Measurements from ENCODE around the gene ELF1. TPM values are rescaled to one million over a fixed set of nuclear protein-coding genes. Genes with fewer than 3 reads are reported as not detected.

Gene ELF1
- total and polyA plus RNA-seq, 10 of the 15 experiments (the other 5 are each of a cell fraction or from before 2014, with no cell fraction given): 43.3 to 97.6 (median 55.7) TPM

DNA sequence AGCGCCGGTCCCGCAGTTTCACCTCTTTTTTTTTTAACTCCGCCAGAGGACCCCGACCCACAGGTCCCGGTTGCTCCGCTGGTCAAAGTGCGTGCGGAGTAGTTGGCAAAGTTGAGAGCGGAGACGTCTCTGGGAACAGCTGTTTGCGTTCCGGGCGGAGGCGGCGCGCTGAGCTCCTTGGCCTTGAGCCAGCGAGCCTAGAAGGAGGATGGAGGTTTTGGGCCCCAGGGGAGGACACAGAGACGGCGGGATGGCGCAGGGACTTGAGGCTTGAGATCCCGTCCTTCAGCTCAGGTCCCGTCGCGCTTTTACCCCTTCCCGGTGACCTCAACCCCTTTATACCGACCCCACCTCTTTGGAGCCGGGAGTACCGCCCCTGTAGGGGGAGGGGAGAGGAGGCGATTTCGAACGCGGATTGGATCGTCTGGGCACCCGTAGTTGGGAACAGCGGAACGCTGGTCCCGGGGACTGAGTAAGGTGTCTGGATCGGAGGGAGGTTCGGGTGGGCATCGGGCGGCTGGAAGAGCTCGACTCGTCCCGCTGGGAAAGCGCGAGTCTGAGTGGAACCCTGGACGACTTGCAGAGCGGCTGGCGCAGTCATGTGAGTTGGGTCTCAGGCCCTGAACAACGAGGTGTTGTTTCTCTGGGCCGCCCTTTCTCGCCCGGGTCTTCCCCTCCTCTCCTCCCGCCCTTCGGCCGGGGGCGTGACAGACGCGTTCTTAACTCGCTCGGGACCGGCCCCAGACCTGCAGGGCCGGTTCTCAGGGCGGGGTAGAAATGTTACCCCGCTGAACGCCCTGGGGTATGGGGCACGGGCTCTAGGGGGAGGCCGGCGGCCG is 42.2 kb upstream of the ELF1 start, which contains the start of gene WBP4 (continued):
- TF ChIP-seq ASH2L (IDR thresholded peaks at IDR 0.05; ENCODE audit: borderline replicate concordance, low read depth): no peak; the same call in 1 of the 2 replicates
- 0 out of 2 replicates have a peak, but pooled peaks have one; percentile 8 for TF ChIP-seq BCL11A (IDR thresholded peaks at IDR 0.05; ENCODE audit: low read depth, low read length)
- no peak for TF ChIP-seq NR2C2 (IDR thresholded peaks at IDR 0.05; ENCODE audit: borderline replicate concordance, control insufficient read depth, insufficient read length, low read depth)
- no peak for TF ChIP-seq CBX3 (IDR thresholded peaks at IDR 0.05; ENCODE audit: borderline replicate concordance, low read depth)
- no peak for TF ChIP-seq ZNF274 (IDR thresholded peaks at IDR 0.05; ENCODE audit: insufficient read depth, insufficient read length)
- TF ChIP-seq SMAD5 (IDR thresholded peaks at IDR 0.05; ENCODE audit: low read depth): peak; percentile 53; the same call in 1 of the 2 replicates
- TF ChIP-seq BRCA1 (IDR thresholded peaks at IDR 0.05; ENCODE audit: low read depth, low read length): no peak
- no peak for TF ChIP-seq ZBED1 (IDR thresholded peaks at IDR 0.05; ENCODE audit: borderline replicate concordance)
- TF ChIP-seq CREM (IDR thresholded peaks at IDR 0.05; ENCODE audit: low read depth): peak; percentile 21; the same call in 1 of the 2 replicates
- TF ChIP-seq, protein P1, sequence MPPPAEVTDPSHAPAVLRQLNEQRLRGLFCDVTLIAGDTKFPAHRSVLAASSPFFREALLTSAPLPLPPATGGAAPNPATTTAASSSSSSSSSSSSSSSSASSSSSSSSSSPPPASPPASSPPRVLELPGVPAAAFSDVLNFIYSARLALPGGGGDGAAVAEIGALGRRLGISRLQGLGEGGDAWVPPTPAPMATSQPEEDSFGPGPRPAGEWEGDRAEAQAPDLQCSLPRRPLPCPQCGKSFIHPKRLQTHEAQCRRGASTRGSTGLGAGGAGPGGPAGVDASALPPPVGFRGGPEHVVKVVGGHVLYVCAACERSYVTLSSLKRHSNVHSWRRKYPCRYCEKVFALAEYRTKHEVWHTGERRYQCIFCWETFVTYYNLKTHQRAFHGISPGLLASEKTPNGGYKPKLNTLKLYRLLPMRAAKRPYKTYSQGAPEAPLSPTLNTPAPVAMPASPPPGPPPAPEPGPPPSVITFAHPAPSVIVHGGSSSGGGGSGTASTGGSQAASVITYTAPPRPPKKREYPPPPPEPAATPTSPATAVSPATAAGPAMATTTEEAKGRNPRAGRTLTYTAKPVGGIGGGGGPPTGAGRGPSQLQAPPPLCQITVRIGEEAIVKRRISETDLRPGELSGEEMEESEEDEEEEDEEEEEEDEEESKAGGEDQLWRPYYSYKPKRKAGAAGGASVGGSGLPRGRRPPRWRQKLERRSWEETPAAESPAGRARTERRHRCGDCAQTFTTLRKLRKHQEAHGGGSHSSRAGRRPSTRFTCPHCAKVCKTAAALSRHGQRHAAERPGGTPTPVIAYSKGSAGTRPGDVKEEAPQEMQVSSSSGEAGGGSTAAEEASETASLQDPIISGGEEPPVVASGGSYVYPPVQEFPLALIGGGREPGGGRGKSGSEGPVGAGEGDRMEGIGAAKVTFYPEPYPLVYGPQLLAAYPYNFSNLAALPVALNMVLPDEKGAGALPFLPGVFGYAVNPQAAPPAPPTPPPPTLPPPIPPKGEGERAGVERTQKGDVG (CRISPR knock-in tag; IDR thresholded peaks at IDR 0.05): no peak
- TF ChIP-seq CHD2 (IDR thresholded peaks at IDR 0.05; ENCODE audit: borderline replicate concordance, low read depth, low read length): peak; percentile 93
- no peak for TF ChIP-seq CHD4 (IDR thresholded peaks at IDR 0.05)
- TF ChIP-seq SIX5 (IDR thresholded peaks at IDR 0.05; ENCODE audit: low read depth, low read length, severe bottlenecking): peak; percentile 12
- TF ChIP-seq MTA3 (IDR thresholded peaks at IDR 0.05; ENCODE audit: borderline replicate concordance, low read length): peak; percentile 89; the same call in 1 of the 2 replicates
- no peak for TF ChIP-seq TCF7 (IDR thresholded peaks at IDR 0.05; ENCODE audit: borderline replicate concordance)
- 0 out of 2 replicates have a peak, but pooled peaks have one; percentile 60 for TF ChIP-seq ESRRA (IDR thresholded peaks at IDR 0.05; ENCODE audit: low read length)
- TF ChIP-seq, protein P2, sequence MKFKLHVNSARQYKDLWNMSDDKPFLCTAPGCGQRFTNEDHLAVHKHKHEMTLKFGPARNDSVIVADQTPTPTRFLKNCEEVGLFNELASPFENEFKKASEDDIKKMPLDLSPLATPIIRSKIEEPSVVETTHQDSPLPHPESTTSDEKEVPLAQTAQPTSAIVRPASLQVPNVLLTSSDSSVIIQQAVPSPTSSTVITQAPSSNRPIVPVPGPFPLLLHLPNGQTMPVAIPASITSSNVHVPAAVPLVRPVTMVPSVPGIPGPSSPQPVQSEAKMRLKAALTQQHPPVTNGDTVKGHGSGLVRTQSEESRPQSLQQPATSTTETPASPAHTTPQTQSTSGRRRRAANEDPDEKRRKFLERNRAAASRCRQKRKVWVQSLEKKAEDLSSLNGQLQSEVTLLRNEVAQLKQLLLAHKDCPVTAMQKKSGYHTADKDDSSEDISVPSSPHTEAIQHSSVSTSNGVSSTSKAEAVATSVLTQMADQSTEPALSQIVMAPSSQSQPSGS (IDR thresholded peaks at IDR 0.05; ENCODE audit: low read length): 0 out of 2 replicates have a peak, but pooled peaks have one; percentile 42
- no peak for TF ChIP-seq MEF2A (IDR thresholded peaks at IDR 0.05; ENCODE audit: insufficient read depth, low read depth, low read length)
- peak; percentile 60 for TF ChIP-seq RUNX3 (IDR thresholded peaks at IDR 0.05; ENCODE audit: low read length)
- TF ChIP-seq, protein P3, sequence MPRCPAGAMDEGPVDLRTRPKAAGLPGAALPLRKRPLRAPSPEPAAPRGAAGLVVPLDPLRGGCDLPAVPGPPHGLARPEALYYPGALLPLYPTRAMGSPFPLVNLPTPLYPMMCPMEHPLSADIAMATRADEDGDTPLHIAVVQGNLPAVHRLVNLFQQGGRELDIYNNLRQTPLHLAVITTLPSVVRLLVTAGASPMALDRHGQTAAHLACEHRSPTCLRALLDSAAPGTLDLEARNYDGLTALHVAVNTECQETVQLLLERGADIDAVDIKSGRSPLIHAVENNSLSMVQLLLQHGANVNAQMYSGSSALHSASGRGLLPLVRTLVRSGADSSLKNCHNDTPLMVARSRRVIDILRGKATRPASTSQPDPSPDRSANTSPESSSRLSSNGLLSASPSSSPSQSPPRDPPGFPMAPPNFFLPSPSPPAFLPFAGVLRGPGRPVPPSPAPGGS (IDR thresholded peaks at IDR 0.05; ENCODE audit: borderline replicate concordance, insufficient read depth, low read depth, low read length, poor library complexity, severe bottlenecking): peak; percentile 38
- TF ChIP-seq NR2C1 (IDR thresholded peaks at IDR 0.05): no peak
- no peak for TF ChIP-seq BMI1 (IDR thresholded peaks at IDR 0.05; ENCODE audit: borderline replicate concordance)
- no peak for TF ChIP-seq SREBF2 (IDR thresholded peaks at IDR 0.05; ENCODE audit: low read length)
- TF ChIP-seq POU2F2 (IDR thresholded peaks at IDR 0.05; ENCODE audit: borderline replicate concordance, low read depth, low read length): 0 out of 3 replicates have a peak, but pooled peaks have one; percentile 5
